HG03460 (cell line): ENCODE results near the gene ITGB6.
"Not testable (repeated sequence)": the region's sequence is repeated elsewhere in the genome, so short reads cannot be mapped to it uniquely, and the experiment has no call there.

ENCODE experiments used
- ATAC-seq: cut with Tn5 transposase; IDR thresholded peaks from one replicate; pipeline ENCODE4 v1.9.1; 2021; ENCODE audit not compliant: unreplicated experiment

The ITGB6 gene

DNA sequence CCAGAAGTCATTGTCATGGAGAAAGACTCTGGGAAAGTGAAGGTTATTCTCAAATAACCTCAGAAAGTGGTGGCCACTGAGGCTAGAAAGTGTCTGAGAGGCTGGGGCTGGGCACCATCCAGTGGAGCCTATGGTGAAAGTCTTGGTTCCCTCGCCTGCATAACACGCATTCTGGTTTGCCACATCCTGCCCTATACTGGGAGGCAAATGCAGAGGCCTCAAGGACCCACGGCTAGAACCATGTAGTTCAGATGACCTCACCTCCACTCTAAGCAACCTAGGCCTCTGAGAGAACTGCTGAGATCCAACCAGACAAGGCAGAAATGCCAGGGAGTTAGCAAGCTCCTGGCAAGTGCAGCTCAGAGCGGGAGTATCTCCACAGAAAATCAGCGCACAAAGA is 5.1 kb downstream of the ITGB6 start:
- no peak for ATAC-seq

- ATAC-seq, result no peak
These were observed 5.7 kb downstream of the ITGB6 start for GRCh38 chr2:160194351-160194750.

GRCh38 chr2:160181146-160181836 is 18.8 kb downstream of the ITGB6 start:
- not testable (repeated sequence) for ATAC-seq

DNA sequence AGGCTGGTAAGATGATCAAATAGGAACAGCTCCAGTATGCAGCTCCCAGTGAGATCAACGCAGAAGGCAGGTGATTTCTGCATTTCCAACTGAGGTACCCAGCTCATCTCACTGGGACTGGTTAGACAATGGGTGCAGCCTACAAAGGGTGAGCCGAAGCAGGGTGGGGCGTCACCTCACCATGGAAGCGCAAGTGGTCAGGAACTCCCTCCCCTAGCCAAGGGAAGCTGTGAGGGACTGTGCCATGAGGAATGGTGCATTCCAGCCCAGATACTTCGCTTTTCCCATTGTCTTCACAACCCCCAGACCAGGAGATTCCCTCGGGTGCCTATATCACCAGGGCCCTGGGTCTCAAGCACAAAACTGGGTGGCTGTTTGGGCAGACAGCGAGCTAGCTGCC is 19.4 kb downstream of the ITGB6 start:
- ATAC-seq, result not testable (repeated sequence)

DNA sequence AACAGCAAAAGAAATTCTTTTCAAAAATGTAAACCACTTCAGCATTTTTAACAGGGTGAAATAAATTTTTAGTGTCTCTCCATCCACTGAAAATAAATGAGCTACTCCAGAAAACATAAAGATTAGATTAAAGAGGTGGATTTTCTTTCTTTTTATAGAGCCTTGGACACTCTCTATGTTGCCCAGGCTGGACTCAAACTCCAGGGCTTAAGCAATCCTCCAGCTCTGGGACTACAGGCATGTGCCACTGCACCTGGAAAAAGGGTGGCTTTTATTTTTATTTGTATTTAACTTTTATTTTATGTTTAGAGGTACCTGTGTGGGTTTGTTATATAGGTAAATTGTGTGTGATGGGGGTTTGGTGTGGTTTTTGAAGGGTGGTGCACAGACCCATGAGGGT is 19.9 kb downstream of the ITGB6 start:
- ATAC-seq, result no peak

DNA sequence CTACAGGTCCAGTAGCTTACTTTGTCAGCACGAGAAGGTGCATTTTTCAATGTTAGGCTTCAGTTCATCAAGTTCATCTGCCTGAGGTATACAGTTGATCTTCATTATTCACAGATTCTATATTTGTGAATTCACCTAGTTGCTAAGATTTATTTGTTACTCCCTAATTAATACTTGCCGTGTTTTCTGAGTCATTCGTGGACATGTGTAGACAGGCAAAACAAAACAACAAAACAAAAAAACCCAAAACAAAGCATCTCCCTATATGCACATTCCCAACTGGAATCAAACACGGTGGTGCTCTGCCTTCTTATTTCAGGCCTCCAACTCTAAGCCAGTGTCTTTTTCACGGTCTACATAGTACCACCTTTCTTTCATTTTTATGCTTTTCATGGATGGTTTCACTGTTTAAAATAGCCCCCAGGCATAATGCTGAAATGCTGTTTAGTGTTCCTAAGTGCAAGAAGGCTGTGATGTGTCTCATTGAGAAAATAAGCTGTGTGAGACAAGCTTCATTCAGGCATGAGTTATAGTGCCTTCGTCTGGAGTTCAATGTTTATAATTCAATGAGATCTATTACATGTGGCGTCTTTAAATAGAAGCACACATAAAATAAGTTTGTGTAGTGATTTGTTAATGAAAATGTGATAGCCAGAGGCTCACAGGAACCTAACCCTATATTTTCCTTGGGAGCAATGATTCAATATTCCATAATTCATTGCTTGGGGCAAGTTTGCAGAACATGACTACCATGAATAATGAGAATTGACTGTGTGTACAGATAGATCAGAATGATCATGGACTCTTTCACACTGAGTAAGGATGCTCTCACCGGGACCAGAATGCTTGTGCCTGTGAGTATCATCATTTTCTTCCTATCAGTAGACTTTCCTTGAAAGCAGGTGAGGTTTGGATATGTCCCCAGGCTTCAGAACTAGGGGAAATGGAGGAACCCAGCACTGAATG is 24.6 kb downstream of the ITGB6 start:
- no peak for ATAC-seq

GRCh38 chr2:160174322-160174721 is 25.8 kb downstream of the ITGB6 start:
- ATAC-seq, result no peak

DNA sequence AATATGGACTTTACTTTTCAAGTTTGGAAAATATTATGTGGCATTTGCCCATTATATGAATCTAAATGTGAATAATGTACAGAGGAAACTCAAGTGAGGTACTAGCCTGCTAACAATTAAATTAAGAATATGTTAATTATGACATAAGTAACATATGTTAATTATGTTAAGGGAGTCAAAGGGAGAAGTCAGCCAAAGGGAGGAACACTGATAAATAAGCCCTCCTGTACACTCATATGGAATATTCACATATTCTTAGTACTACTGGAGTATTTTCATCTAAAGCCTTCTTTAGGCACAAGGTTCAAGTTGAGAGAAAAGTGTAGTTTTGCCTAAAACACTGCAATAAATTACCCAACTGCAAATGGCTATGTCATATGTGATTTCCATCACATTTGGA is 30.1 kb downstream of the ITGB6 start:
- no peak for ATAC-seq

GRCh38 chr2:160169471-160169870 is 30.6 kb downstream of the ITGB6 start:
- ATAC-seq, result no peak

DNA sequence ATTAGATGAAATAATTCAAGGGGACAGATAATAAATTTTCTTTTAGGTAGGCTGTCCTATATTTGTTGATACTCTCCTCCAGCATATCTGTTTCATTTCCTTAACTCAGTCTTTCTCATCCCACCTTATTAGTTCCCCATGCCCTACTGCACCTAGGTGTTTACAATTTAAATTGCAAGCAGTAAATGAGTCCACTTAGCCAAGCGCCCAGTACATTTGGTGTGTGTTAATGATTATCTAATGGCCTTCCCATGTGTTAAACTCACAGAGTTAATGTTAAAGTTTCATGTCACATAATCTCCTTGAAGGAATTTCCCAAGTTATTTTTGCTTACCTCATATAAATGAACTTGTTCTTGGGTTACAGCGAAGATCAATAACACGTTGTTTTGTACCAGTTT is 31.2 kb downstream of the ITGB6 start:
- ATAC-seq, result no peak

- ATAC-seq, result no peak
These were observed 32.9 kb downstream of the ITGB6 start for GRCh38 chr2:160167089-160167740.

DNA sequence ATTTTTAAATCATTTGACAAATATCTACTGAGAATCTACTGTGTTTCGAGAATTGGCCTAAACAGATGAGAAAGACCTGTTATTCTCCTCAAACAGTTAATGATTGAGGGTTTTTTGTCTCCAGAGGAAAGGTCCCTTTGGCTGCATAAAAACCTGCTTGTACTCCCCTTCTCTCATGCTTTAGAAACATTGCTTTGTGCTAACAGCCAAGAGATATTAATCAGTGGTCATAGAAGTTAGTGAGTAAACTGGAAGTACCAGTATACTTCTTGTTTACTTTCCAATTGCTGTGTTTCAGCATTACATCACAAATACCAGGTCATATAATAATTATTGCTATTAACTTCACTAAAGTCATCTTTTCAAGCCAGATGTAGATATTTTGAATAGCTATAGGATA is 34.1 kb downstream of the ITGB6 start:
- no peak for ATAC-seq

GRCh38 chr2:160165081-160165480 is 35.0 kb downstream of the ITGB6 start:
- ATAC-seq, result no peak

- no peak for ATAC-seq
These were observed 41.9 kb downstream of the ITGB6 start for GRCh38 chr2:160157861-160158829.

GRCh38 chr2:160156665-160157064 is 43.4 kb downstream of the ITGB6 start:
- no peak for ATAC-seq

- ATAC-seq, result no peak
These were observed 44.0 kb downstream of the ITGB6 start for GRCh38 chr2:160156100-160156499.

DNA sequence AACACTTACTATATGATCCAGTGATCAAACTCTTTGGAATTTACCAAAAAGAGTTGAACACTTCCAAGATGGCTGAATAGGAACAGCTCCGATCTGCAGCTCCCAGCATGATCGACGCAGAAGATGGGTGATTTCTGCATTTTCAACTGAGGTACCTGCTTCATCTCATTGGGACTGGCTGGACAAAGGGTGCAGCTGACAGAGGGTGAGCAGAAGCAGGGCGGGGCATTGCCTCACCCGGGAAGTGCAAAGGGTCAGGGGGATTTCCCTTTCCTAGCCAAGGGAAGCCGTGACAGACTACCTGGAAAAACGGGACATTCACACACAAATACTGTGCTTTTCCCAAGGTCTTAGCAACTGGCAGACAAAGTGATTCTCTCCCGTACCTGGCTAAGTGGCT is 51.7 kb downstream of the ITGB6 start:
- ATAC-seq, result not testable (repeated sequence)

GRCh38 chr2:160145471-160145870 is 54.6 kb downstream of the ITGB6 start:
- no peak for ATAC-seq

DNA sequence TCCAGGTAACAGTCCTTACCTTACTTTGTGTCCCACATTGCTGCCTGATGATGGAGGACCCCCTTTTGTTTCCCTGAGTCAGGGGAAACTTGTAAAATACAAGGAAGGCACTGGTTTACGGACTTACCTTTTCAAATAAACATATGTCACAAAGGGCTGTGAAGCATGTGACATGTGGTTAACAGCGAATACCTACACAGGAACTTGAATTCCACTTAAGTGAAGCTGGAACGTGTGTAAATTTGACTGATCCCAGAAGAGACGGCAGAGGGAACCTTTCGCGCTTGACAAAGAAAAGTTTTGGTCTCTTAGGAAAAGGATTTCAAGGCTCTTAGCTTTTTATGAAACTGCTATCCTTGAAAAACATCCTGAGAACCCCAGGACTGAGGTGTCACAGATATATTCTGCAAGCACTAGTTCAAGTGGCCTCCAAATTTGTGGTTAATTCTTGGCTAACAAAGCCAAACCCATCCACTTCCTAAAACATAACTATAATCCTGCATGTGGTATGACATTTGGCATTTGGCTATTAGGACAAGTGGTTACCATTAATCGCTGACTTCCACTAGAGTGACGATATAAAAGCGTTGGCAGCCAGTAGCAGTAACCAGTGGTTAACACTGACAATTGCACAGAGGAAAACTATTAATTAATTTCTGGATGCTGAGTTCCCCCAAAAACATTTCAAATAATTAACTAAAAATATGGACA is 55.6 kb downstream of the ITGB6 start:
- ATAC-seq, result no peak

- ATAC-seq, result no peak
These were observed 57.6 kb downstream of the ITGB6 start for GRCh38 chr2:160142472-160142871.
